ENCODE results near the gene STARD13. TPM values are rescaled to one million over a fixed set of nuclear protein-coding genes. Genes with fewer than 3 reads are reported as not detected.

The STARD13 gene
- polyA plus RNA-seq, 1 donor (not counting 4 experiments of a cell fraction or from before 2014, with no cell fraction given), result 11.9 TPM

GRCh38 chr13:33318744-33319143 is 33.2 kb upstream of the STARD13 start:
- TF ChIP-seq EZH2 (IDR thresholded peaks at IDR 0.05; ENCODE audit: low read length), result no peak
- no peak for TF ChIP-seq CTCF (optimal IDR thresholded peaks at IDR 0.05 in 1 of 3, IDR thresholded peaks at IDR 0.05 in 1 of 3, conservative IDR thresholded peaks at IDR 0.05 in 1 of 3; ENCODE audit: extremely low read depth in 1 of 3, insufficient read depth in 2 of 3, low read length in 3 of 3)
- Histone ChIP-seq H3K79me2 (ENCODE audit: control insufficient read depth, insufficient read depth, low read length) (no peaks in the 10 kb centered on the region), H3K9me3 (ENCODE audit: control insufficient read depth, low read depth, low read length) (no peaks in the 10 kb centered on the region), H3K9me1 (ENCODE audit: control insufficient read depth, extremely low read depth, insufficient read depth, low read length) (no peaks in the 10 kb centered on the region), H2AFZ (ENCODE audit: control insufficient read depth, low read length) (no peak overlapping the region), H3K9ac (ENCODE audit: control insufficient read depth, extremely low read depth, insufficient read depth, low read length) (no peak overlapping the region), H3K27ac (ENCODE audit: control insufficient read depth, insufficient read depth, low read length) (no peak overlapping the region), H3K36me3 (ENCODE audit: control insufficient read depth in 2 of 2, extremely low read depth in 1 of 2, insufficient read depth in 2 of 2, low read length in 2 of 2) (no peaks in the 10 kb centered on the region), H4K20me1 (ENCODE audit: control insufficient read depth, extremely low read depth, insufficient read depth, low read length) (no peaks in the 10 kb centered on the region), H3K4me3 (ENCODE audit: control insufficient read depth in 2 of 3, extremely low read depth in 1 of 3, insufficient read depth in 2 of 3, low read depth in 1 of 3, low read length in 3 of 3) (no peak overlapping the region), H3K4me2 (ENCODE audit: control insufficient read depth, extremely low read depth, insufficient read depth, low read depth, low read length) (no peak overlapping the region), H3K27me3 (ENCODE audit: control insufficient read depth, extremely low read depth, insufficient read depth, low read length) (no peaks in the 10 kb centered on the region), H3K4me1 (ENCODE audit: control insufficient read depth, extremely low read depth, insufficient read depth, low read length) (no peaks in the 10 kb centered on the region)
- DNase-seq (ENCODE audit: low read depth, low spot score) (no peak), FAIRE-seq (no peak)
- dilution Hi-C loops (cut with MboI; ENCODE audit: extremely low pct_ligation_motif_present, low sequenced_read_pairs), result no loop called here

GRCh38 chr13:33318037-33318436 is 32.5 kb upstream of the STARD13 start:
- dilution Hi-C loops (cut with MboI; ENCODE audit: extremely low pct_ligation_motif_present, low sequenced_read_pairs), result no loop called here
- no peak overlapping the region for H3K27ac ChIP-seq (ENCODE audit: control insufficient read depth, insufficient read depth, low read length)
- H3K4me2 ChIP-seq (ENCODE audit: control insufficient read depth, extremely low read depth, insufficient read depth, low read depth, low read length), result no peak overlapping the region
- H4K20me1 ChIP-seq (ENCODE audit: control insufficient read depth, extremely low read depth, insufficient read depth, low read length), result no peaks in the 10 kb centered on the region
- TF ChIP-seq EZH2 (IDR thresholded peaks at IDR 0.05; ENCODE audit: low read length), result no peak
- no peak overlapping the region for H3K4me3 ChIP-seq (ENCODE audit: control insufficient read depth in 2 of 3, extremely low read depth in 1 of 3, insufficient read depth in 2 of 3, low read depth in 1 of 3, low read length in 3 of 3)
- H3K9ac ChIP-seq (ENCODE audit: control insufficient read depth, extremely low read depth, insufficient read depth, low read length), result no peak overlapping the region
- H3K9me1 ChIP-seq (ENCODE audit: control insufficient read depth, extremely low read depth, insufficient read depth, low read length), result no peaks in the 10 kb centered on the region
- FAIRE-seq (no peak), DNase-seq (ENCODE audit: low read depth, low spot score) (no peak)
- no peaks in the 10 kb centered on the region for H3K36me3 ChIP-seq (ENCODE audit: control insufficient read depth in 2 of 2, extremely low read depth in 1 of 2, insufficient read depth in 2 of 2, low read length in 2 of 2)
- H3K79me2 ChIP-seq (ENCODE audit: control insufficient read depth, insufficient read depth, low read length), result no peaks in the 10 kb centered on the region
- no peaks in the 10 kb centered on the region for H3K9me3 ChIP-seq (ENCODE audit: control insufficient read depth, low read depth, low read length)
- no peak overlapping the region for H2AFZ ChIP-seq (ENCODE audit: control insufficient read depth, low read length)
- no peaks in the 10 kb centered on the region for H3K27me3 ChIP-seq (ENCODE audit: control insufficient read depth, extremely low read depth, insufficient read depth, low read length)
- no peaks in the 10 kb centered on the region for H3K4me1 ChIP-seq (ENCODE audit: control insufficient read depth, extremely low read depth, insufficient read depth, low read length)

- dilution Hi-C loops (cut with MboI; ENCODE audit: extremely low pct_ligation_motif_present, low sequenced_read_pairs), result no loop called here
- Histone ChIP-seq H4K20me1 (ENCODE audit: control insufficient read depth, extremely low read depth, insufficient read depth, low read length) (no peaks in the 10 kb centered on the region), H3K9ac (ENCODE audit: control insufficient read depth, extremely low read depth, insufficient read depth, low read length) (no peak overlapping the region), H3K79me2 (ENCODE audit: control insufficient read depth, insufficient read depth, low read length) (no peaks in the 10 kb centered on the region), H3K4me1 (ENCODE audit: control insufficient read depth, extremely low read depth, insufficient read depth, low read length) (peaks cover 9% of the 10 kb centered on the region), H3K4me3 (ENCODE audit: control insufficient read depth in 2 of 3, extremely low read depth in 1 of 3, insufficient read depth in 2 of 3, low read depth in 1 of 3, low read length in 3 of 3) (no peak overlapping the region), H3K27ac (ENCODE audit: control insufficient read depth, insufficient read depth, low read length) (no peak overlapping the region), H3K27me3 (ENCODE audit: control insufficient read depth, extremely low read depth, insufficient read depth, low read length) (no peaks in the 10 kb centered on the region), H2AFZ (ENCODE audit: control insufficient read depth, low read length) (no peak overlapping the region), H3K4me2 (ENCODE audit: control insufficient read depth, extremely low read depth, insufficient read depth, low read depth, low read length) (no peak overlapping the region), H3K9me1 (ENCODE audit: control insufficient read depth, extremely low read depth, insufficient read depth, low read length) (no peaks in the 10 kb centered on the region), H3K36me3 (ENCODE audit: control insufficient read depth in 2 of 2, extremely low read depth in 1 of 2, insufficient read depth in 2 of 2, low read length in 2 of 2) (no peaks in the 10 kb centered on the region), H3K9me3 (ENCODE audit: control insufficient read depth, low read depth, low read length) (no peaks in the 10 kb centered on the region)
- FAIRE-seq (no peak), DNase-seq (ENCODE audit: low read depth, low spot score) (no peak)
- TF ChIP-seq CTCF (optimal IDR thresholded peaks at IDR 0.05 in 1 of 3, IDR thresholded peaks at IDR 0.05 in 1 of 3, conservative IDR thresholded peaks at IDR 0.05 in 1 of 3; ENCODE audit: extremely low read depth in 1 of 3, insufficient read depth in 2 of 3, low read length in 3 of 3) (no peak), EZH2 (IDR thresholded peaks at IDR 0.05; ENCODE audit: low read length) (no peak)
Observed at GRCh38 chr13:33316890-33317289, 31.3 kb upstream of the STARD13 start.
